ENCODE data around the gene DRC7.

DRC7 gene, protein sequence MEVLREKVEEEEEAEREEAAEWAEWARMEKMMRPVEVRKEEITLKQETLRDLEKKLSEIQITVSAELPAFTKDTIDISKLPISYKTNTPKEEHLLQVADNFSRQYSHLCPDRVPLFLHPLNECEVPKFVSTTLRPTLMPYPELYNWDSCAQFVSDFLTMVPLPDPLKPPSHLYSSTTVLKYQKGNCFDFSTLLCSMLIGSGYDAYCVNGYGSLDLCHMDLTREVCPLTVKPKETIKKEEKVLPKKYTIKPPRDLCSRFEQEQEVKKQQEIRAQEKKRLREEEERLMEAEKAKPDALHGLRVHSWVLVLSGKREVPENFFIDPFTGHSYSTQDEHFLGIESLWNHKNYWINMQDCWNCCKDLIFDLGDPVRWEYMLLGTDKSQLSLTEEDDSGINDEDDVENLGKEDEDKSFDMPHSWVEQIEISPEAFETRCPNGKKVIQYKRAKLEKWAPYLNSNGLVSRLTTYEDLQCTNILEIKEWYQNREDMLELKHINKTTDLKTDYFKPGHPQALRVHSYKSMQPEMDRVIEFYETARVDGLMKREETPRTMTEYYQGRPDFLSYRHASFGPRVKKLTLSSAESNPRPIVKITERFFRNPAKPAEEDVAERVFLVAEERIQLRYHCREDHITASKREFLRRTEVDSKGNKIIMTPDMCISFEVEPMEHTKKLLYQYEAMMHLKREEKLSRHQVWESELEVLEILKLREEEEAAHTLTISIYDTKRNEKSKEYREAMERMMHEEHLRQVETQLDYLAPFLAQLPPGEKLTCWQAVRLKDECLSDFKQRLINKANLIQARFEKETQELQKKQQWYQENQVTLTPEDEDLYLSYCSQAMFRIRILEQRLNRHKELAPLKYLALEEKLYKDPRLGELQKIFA

GRCh38 chr16:57694725-57695679 is at the start of gene DRC7:
DRC7 (plus strand) TSS chr16:57694806; CDS start chr16:57697950, 3,144 bp downstream.
- DNase-seq (ENCODE audit: low read depth in 2 of 2), result no peak

GRCh38 chr16:57645169-57645568 is 49.4 kb upstream of the DRC7 start:
- DNase-seq (ENCODE audit: low read depth in 2 of 2), result no peak

GRCh38 chr16:57645691-57646387 is 48.8 kb upstream of the DRC7 start:
- DNase-seq (ENCODE audit: low read depth in 2 of 2), result no peak

- DNase-seq (ENCODE audit: low read depth in 2 of 2), result no peak
These were observed 48.1 kb upstream of the DRC7 start for GRCh38 chr16:57646388-57647039.

DNA sequence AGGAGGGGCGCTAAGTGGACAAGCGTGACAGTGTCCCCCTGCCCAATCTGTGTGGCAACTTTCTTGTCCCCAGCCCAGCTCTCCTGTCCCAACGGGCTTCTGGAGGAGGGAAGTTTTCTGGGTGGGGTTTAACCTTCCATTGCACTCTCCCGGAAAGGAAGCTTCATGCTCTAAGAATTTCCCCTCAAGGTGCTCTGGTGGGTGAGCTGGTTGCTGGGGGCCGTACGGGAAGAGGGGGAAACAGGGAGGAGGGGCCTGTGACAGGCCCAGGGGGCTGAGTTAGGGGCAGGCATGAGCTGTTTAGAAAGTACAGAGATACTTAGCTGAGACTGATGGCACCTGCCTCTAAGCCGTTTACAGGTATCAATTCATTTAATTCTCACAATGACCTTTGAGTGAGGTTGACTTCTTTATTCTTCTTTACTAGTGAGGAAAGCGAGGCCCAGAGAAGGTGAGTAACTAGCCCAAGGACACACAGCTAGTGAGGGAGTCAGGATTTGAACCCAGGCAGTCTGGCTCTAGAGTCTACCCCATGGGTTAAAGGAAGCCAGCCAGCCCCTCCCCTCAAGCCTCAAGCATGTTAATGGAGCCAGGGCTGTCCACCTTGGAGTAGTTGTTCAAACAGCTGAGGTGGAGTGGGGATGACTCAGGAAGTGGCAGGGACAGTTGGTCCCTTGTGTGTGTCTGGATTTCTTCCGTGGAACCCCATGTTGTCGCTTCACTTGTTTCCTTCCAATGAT is 47.3 kb upstream of the DRC7 start:
- no peak for DNase-seq (ENCODE audit: low read depth in 2 of 2)

GRCh38 chr16:57648125-57648524 is 46.5 kb upstream of the DRC7 start:
- DNase-seq (ENCODE audit: low read depth in 2 of 2), result no peak

GRCh38 chr16:57648581-57649442 is 45.8 kb upstream of the DRC7 start:
- peak; percentile 68 to 69 for DNase-seq (ENCODE audit: low read depth in 2 of 2)

DNA sequence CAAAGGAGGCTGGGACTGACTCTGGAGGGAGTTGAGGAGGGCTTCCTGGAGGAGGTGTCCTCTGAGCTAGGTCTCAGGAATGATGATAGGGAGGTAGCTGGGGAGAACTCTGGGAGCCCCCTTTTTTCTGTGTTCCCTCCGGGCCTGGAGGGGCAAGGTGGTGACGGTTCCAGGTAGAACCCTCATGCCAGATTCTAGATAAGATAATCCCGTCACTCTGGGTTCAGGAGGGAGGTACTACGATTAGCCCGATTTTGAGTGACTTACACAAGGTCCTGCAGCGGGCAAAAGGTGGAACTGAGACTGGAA is 45.2 kb upstream of the DRC7 start:
- no peak for DNase-seq (ENCODE audit: low read depth in 2 of 2)

DNA sequence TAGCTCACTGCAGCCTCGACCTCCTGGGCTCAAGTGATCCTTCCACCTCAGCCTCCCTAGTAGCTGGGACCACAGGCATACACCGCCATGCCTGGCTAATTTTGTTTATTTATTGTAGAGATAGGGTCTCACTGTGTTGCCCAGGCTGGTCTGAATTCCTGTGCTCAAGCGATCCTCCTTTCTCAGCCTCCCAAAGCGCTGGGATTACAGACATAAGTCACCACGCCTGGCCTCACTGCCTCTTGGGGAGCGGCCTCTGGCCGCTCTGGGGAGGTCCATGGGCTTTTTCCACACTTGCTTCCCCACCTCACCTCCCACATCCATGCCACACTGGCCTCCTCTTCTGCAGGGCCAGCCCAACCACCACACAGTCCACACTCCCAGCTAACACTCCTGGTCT is 44.8 kb upstream of the DRC7 start:
- no peak for DNase-seq (ENCODE audit: low read depth in 2 of 2)

- DNase-seq (ENCODE audit: low read depth in 2 of 2), result no peak
These were observed 43.0 kb upstream of the DRC7 start for GRCh38 chr16:57651344-57652333.

DNA sequence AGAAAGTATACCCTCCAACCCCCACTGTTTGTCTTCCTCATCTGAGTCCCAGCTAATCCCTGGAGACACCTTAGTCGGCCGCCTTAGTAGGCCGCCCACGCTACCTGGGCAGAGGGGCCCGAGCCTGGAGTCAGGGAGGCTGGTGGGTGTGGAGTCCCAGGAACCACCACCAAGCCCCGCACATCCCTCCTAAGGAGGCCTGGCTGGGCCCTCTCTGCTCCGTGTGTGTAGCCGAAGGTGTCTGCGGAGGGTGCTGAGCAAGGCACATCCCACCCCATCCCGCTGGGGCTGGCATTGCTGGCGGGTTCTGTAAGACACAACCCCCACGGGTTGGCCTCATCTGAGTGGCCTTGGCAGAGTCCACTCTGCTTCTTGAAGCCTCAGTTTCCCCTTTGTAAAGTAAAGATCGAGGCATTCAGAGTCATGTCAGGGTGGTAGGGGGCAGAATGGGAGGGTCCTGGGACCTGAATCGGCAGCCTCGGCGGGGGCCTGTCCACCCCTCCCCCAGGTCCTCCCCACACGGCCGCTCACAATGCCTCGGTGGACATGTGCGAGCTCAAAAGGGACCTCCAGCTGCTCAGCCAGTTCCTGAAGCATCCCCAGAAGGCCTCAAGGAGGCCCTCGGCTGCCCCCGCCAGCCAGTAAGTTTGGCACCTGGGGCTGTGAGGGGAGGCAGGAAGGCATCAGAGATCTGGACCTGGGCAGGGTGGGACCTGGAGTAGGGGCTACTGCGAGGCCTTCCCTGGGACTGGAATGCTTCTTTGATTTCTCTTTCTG is 41.7 kb upstream of the DRC7 start:
- no peak for DNase-seq (ENCODE audit: low read depth in 2 of 2)

GRCh38 chr16:57653936-57654335 is 40.7 kb upstream of the DRC7 start:
- DNase-seq (ENCODE audit: low read depth in 2 of 2), result no peak

GRCh38 chr16:57656342-57656955 is 38.2 kb upstream of the DRC7 start:
- no peak for DNase-seq (ENCODE audit: low read depth in 2 of 2)

DNA sequence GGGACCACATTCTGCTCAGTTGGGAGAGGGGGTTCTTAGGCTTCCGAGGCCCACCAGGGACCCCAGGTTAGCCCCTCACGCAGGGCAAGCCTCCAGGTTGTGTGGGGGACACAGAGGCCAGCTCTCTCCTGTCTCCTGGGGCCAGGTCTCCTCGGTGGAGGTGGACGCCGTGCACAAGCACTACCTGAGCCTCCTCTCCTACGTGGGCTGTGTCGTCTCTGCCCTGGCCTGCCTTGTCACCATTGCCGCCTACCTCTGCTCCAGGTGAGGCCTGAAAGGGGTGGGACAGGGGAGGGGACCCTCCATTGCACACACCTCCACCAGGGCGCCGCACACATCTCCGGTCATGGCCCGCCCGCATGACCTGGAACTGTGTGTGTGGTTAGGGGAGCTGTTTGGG is 37.4 kb upstream of the DRC7 start:
- DNase-seq (ENCODE audit: low read depth in 2 of 2), result no peak

DNA sequence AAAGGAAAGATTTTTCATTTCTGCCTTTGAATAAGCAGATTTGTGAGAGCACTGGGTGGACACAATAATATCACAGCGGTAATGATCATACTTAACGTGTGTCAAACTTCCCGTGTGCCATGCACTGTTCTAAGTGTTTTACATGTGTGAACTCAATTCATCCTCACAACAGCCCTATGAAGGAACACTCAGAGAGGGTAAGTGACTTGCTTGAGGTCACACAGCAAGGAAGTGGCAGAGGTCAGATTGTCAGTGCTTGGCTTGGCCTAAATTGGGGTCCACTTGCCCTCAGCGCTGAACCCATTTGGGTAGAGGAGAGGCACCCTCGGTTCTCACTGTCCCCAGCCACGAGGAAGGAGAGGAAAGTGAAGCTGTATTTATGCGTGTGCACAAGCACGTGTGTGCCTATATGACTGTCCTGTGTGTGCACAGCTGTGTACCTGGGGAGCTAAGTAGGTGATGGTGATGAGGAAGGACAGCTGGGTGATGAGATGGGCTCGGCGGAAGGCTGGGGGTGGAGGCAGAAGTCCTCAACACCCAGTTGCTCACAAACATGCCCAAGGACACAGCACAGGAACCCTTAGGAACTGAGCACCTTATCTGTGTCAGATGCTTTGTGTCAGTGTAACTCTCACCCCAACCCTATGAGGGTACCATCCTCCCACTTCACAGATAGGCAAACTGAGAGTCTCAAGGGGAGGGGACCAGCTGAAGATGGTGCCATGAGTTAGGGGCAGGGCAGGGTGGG is 36.3 kb upstream of the DRC7 start:
- DNase-seq (ENCODE audit: low read depth in 2 of 2), result no peak
